OCI-LY1 (cell line): Measurements from ENCODE around the gene LMBRD1.

Experiments
- CTCF ChIP-seq: fragments of 200-600 bp; sonication (generic), shearing (Covaris generic); IDR thresholded peaks from 2 replicates; pipeline ENCODE4 v1.5.1; 2017; ENCODE audit warnings: mild to moderate bottlenecking, antibody characterized with exemption, low read length, moderate library complexity, mixed read lengths
- EZH2 ChIP-seq: fragments of 200-600 bp; sonication (generic), shearing (Covaris generic); IDR thresholded peaks from 2 replicates; pipeline ENCODE4 v1.8.0; 2017; ENCODE audit warnings: borderline replicate concordance, mixed run types, mild to moderate bottlenecking, antibody characterized with exemption, low read length, moderate library complexity, mixed read lengths

DNA sequence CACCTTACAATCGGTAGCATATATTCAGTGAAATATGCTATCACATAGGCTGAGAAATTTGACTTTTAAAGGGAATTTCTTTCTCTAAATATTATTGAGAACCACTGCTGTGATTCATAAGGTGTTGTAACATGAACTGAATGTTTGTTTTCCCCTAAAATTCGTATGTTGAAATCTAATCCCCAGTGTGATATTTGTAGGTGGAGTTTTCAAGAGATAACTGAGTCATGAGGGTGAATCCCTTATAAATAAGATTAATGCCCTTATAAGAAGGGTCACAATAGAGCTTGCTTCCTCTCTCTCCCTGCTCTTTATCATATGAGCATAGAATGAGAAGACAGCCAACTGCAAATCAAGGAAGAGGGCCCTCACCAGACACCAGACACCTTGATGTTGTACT lies 64.8 kb downstream of the LMBRD1 start:
- TF ChIP-seq CTCF: no peak
- TF ChIP-seq EZH2: no peak
